GM03348 (cell line): Measurements from ENCODE around the gene PIK3AP1.

Experiments used
- DNase-seq: peaks from one replicate; pipeline ENCODE4 v3.0.0; 2012; ENCODE audit warnings: low spot score

Gene PIK3AP1

DNA sequence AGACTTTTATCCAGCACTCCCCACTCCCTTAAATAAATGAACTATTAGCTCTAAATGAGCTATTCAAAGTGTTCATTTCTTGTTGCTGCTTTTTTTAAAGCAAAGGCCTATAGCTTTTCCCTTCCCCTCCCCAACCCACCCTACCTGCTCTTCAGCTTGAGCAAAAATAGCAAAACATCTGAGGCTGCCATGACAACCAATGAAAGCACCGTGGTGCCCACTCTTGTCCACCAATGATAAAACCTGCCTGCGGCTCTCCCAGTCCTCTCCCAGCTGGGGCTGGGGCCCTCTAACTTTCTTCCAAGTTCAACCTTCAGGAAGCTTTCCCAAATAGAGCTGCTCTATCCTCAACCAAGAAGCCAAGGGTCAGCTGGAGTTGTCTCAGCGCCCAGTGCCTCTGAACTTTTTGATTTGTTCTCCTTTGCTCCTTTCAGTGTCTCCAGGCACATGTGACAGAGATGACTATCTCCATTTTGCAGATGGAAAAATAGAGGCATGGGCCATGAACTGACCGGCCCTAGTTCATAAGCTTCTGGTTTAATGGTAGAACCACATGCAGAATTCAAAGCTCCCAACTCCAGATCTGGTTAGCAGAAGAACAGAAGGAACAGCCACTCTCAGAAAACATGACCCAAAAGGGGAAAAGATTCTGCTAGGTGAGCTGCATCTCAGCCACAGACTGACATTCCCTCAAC, 47.7 kb downstream of the PIK3AP1 start:
- DNase-seq: no peak

DNA sequence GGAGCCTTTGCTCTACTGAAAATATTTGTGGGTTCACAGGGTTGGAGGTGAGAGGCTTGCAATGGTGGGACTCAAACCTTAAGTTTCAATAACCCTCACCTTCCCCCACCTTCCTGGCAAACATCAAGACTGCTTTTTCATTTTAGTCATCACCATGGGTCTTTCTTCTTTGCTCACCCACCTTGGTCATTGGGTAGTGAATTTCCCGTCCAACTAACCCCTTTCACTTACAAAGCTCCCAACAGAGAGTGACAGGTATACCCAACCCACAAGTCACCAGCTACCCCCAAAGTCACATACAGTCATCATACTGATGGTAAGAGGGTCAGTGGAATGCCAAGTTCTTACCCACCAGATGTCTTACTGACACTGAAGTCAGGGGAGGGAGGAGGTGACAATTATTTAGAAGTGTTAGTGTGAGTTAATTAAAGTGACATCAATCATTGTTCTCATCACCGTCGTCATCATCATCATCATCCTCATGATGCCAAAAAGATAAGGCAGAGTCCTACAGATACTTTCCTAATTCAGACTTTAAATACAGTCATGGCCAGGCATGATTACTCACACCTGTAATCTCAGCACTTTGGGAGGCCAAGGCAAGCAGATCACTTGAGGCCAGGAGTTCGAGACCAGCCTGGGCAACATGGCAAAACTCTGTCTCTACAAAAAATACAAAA, 49.0 kb downstream of the PIK3AP1 start:
- no peak for DNase-seq

DNA sequence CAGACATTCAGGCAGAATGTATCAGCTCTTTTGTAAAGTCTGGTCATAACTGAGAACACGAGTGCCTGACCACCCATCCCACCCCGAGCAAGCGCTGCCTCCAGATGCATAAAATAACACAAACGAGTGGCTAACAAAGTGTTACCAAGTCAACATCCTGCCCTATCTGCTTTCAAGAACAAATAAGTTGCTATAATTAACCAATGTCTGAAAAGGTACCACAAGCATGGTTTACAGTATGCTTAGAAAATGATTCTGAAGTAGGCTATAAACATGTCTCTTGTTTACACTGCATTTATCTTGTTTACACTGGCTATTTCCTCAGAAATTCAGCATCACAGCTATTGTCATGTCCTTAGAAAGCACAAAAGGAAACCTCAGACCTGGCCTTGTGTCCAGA, 49.5 kb downstream of the PIK3AP1 start:
- no peak for DNase-seq

DNA sequence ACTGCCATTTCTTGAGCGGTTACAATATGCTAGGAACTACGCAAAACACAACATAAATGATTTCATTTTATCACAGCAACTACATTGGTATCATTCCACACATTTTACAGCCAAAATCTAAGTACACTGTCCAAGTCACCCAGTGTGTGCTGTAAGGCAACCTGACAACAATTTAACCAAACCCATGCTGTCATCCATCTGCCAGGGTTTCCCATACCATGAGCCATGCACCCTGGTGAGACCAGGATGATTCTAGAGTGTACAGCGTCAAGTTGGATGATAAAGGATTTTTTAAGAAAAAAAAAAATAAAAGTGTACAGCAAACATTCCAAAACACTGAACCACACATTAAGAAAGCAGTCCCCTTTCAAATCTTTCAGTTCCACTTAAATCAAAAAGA, 52.9 kb downstream of the PIK3AP1 start:
- DNase-seq: no peak

DNA sequence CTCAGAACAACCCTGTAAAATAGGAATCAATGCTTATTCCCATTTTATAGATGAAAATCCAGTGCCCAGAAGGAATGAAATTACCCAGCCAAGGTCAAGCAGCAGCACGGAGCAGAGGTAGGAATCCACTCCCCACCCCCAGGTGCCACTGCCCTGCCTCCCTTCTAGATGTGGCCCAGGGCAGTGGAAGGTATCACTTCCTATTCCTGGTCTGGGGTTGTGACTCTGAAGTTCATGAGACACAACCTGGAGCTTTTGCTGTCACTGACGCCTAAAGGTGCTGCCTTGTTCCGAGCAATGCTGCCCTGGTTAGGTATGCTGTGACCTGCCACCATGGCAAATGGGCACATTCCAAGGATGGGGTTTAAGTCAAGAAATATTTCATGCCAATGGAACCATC, 53.6 kb downstream of the PIK3AP1 start:
- no peak for DNase-seq

DNA sequence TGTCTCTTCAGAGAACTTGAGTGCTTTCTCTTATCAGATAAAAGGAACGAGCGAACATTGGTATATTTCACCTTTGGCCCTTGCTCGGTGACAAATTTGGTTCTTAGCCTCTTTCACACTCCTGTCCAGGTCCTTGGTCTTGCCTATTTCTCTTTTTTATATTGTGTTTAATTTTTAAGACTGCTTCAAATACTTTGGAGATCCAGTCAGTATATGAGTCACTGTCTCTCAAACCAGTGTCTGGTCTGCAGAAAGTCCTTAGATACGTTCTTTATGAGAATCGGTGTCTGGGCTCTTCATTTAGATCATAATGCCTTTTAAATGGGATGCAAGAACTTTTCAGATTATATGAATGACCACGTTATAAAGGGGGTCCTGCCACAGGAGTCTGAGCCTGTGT, 55.0 kb downstream of the PIK3AP1 start:
- peak; percentile 72 for DNase-seq

DNA sequence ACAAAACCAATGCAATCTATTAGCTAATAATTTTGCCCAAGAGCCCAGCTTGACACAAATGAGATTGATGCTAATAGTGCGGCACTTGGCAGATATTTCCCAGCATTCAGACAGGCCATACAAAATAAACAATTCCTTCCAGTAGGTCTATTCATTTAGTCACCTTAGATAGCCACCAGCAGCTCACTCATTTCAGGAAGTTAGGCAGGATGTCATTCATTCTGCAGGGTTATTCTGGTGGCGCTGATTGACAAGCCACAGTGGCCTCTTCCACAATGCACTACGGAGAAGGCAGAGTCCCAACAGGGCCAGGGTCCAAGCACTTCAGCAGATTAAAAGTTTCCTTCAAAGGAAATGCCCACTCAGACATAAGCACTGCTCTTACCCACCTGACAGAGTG, 55.8 kb downstream of the PIK3AP1 start:
- no peak for DNase-seq

DNA sequence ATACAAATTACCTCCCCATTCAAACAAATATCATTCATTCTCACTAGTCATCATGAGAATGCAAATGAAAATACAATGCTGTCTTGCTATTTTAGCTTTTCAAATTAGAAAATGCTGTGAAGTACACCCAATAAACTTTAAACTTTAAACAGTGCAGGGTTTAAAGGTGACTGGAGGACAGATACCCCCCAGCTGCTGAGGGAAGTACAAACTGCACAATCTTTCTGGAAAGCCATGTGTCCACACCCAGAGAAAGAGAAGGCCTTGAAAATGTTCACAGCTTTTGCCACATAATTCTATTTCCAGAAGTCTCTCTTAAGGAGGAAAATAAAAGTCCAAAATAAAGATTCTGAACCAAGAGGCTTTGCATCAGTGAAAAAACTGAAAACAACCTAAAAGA, 56.5 kb downstream of the PIK3AP1 start:
- no peak for DNase-seq

DNA sequence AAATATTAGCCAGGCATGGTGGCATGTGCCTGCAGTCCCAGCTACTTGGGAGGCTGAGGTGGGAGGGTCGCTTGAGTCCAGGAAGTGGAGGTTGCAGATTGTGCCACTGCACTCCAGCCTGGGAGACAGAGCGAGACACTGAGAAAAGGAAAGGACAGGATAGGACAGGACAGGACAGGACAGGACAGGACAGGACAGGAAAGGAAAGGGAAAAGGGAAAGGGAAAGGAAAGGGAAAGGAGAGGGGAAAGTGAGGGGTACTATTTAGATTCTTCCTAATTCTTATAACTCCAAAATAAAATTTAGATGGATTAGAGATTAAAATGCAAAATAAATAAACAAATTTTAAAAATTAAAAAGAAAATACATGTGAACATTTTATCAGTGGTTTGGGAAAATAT, 58.7 kb downstream of the PIK3AP1 start:
- no peak for DNase-seq

DNA sequence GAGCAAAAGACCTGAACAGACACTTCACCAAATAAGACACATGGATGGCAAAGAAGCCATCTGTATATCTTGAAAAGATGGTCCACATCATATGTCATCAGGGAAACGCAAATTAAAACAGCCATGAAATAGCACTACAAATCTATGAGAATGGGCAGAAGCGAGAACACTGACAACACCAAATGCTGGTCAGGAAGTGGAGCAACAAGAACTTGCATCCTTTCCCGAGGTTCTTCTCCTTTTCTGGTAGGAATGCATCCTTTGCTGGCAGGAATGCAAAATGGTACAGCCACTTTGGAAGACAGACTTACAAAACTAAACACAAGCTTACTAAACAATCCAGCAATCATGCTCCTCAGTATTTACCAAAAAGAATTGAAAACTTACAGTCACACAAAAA, 60.0 kb downstream of the PIK3AP1 start:
- DNase-seq: no peak

DNA sequence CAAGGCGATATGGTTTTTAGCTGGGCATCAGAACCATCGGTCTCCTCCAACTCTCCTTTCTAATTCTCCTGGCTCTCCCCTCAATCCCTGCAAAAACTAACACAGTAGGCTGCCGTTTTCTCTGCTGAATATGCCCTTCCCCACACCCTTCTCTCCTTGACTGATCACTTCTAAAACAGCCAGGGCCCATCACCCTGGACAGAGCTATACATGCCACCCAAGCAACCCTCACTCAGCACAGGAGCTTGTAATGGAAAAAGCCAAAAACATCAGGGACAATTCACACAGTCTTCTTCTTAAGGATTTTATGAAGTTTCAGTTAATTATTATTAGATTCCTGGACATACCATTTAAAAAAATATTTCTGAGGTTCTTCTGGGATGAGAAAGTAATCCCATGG, 61.5 kb downstream of the PIK3AP1 start:
- DNase-seq: no peak

DNA sequence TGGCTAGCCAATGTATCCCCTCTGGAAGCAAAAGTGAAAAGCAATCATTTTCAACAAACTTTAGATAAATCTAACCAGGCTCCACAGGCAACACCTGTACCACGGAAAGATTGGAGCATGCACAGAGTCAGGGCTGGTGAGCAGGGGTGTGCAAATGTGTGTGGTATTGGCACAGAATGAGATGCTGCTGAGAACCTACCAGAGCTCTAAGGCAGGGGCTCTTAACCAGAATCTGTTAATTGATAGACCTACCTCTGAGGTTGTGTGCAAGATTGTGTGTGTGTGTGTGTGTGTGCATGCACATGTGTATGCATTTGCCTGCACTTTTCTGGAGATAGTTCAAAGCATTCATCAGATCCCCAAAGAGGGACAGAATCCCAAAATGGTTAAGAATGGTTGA, 62.9 kb downstream of the PIK3AP1 start:
- no peak for DNase-seq

DNA sequence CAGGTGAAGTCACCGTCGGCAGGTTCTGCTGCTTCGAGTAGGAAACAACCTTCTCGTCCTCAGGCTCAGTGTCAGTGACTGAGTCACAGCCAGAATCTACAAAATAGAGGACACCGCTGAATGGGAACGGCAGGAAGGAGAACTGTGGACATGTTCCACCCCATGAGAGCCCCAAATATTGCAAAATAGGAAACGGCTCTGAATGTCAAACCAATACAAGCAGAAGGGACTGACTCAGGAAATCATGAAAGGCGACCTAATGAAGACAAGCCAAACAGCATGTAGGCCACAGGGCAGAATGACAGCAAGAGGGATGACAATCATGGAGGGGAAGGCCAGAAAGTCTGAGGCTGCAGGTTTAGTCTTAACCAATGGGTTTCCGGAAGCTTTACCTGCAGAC, 63.5 kb downstream of the PIK3AP1 start:
- no peak for DNase-seq

DNA sequence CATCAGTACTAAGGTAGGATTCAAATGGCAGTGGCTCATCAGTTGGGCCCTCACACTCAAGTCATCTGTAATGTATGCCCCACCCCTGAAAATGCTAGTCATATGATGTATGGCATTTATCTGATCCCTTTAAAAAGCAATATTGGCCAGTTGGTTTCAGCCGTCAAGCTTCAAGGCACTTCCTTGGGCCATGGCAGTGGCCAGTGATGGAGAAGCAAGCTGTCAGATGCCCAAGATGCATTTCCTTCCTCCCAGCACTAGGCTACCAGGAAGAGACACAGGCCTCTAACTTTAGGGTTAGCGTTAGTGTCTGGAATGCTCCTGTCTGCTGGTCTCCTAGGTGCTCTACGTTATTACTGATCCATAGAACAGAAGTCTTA, 64.1 kb downstream of the PIK3AP1 start:
- no peak for DNase-seq

DNA sequence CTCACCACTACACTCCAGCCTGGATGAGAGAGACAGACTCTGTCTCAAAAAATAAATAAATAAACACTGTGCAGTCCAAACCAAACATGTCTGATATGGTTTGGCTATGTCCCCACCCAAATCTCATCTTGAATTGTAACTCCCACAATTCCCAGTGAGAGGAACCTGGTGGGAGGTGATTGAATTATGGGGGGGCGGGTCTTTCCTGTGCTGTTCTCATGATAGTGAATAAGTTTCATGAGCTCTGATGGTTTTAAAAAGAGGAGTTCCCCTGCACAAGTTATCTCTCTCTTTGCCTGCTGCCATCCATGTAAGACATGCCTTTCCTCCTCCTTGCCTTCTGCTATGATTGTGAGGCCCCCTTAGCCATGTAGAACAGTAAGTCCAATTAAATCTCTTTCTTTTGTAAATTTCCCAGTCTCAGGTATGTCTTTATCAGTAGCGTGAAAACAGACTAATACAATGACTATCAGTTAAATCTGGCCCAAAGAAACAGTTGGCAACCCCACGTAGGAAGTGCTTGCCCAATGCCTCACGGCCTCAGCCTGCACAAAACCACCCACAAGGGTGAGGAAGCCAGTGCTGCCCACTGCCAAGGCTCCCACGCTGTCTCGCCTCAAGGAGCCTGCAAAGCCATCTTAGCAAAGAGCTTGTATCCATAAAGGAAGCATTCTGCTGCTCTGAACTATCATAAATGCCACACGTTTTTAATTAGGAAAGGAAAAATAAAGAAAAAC, 64.7 kb downstream of the PIK3AP1 start:
- DNase-seq: no peak

DNA sequence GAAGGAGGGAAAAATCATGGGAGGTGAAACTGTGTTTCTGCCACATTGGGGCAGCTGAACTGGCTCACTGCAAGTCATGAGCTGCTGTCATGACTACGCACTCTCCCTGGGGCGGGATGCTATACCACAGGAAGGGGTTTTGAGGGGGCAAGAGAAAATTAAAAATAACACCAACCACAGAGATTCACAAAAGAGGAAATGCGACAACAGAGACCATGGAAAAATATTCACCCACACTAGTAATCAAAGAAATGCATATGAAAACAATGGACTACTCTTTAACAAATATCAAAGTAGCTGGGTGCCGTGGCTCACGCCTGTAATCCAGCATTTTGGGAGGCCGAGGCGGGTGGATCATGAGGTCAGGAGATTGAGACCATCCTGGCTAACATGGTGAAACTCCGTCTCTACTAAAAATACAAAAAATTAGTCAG, 68.3 kb downstream of the PIK3AP1 start:
- DNase-seq: no peak

DNA sequence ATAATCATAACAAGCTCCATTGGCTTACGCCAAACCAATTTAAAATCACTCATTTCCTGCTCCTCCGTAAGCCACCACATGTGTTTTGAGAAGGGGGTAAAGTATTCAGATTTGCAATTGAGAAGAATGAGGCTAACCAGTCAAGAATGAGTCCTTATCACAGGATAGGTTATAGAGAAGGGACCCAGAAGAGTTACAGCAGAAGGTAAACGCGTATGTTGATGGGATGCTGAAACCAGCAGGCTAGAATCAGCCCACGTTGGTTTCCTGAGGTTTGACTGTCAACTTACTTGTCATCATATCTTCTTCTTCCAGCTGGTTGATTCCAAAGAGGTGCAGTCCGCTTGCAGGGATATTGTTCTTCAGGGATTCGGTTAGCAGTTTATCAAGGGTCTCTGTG, 69.4 kb downstream of the PIK3AP1 start:
- DNase-seq: no peak

DNA sequence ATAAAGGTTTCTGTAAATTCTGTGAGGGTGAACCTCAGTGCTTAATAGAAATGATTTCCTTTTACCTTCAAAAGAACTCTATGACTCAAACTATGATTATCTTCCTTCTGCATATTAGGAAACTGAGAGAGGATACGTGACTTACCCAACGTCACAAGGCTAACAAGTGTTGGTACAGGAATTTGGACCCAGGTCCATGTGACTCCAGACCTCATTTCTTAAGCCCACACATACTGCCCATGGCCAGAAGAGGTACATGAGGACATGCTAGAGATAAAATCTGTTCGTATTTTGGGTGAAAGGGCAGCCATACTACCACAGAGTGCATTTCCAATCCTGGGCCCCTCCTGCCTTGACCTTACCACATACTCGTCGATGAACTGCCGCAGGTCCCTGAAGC, 72.0 kb downstream of the PIK3AP1 start:
- no peak for DNase-seq

DNA sequence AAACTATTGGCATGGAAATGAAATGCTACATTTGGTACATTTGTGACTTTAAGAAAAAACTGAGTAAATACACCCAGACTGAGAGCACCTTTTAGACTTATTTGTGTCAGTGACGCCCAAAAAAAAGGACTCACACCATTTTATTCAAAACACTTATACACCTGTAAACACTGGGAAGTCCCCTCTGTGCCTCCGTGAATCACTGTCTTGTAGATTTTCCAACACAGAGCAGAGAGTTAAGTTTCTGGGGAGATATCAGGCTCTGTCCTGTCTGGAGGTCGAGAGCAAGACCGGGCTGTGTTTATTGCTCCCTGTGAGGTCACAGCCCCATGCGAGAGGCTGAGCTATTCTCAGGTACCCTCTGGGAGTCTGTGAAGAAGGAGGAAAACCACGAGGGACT, 72.8 kb downstream of the PIK3AP1 start:
- no peak for DNase-seq

DNA sequence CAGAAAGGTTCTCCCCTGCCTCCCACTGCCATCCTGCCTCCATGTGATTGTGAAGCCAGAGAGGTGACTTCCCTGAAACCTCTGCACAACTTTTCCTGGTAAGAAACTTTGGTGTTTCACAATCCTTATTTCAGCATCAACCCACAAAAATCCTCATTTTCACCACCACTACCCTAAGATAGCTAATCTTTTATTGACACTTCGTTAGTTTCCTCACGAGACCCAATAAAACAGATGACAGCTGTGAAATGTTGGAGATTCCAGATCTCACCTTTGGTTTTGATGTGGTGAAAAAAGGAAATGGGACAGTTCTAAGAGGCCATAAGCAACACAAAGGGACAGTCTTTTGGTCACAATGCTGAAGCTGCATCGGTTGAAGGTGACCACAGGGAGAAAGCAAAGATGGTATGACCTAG, 73.6 kb downstream of the PIK3AP1 start:
- no peak for DNase-seq

DNA sequence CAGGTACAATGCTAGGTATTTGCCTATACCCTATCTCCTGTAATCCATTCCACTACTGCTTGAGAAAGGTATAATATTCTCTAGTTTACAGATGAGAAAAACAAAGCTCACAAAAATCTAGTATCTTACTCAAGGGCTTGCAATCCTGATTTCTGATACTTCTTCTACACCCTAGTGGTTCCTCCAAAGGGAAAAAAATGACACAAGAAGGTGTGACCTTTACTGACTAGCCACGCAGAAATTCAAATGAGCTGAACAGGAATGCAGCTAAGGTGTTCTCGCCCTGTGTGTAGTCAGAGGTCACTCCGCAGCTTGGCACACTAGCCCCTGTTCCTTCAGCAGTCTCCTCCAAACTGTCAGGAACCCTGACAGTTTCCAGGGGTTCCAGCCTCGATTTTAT, 74.0 kb downstream of the PIK3AP1 start:
- no peak for DNase-seq

DNA sequence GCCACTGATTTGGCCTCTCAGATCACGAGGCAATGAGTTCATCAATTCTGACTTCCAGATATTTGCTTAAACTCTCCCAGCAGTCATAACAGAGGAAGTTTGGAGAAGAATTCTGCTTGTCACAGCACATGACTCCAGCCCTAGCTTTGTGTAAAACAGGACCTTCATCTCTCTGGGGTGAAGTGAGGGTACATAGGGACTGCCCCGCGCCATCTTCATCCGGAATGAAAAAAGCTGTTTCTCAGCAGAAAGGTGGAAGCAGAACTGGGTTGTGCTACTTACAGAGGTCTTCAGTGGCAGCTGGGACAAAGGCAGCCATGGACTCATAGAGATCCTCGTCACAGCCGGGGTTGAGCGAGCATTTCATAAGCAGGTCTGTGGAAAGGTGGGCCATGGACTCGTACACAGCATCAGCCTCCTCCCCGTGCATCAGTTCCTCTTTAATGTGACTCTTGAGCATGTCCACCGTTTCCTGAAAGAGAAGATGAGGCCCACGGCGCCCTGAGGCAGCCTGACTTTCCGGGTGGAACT, 75.1 kb downstream of the PIK3AP1 start:
- no peak for DNase-seq

DNA sequence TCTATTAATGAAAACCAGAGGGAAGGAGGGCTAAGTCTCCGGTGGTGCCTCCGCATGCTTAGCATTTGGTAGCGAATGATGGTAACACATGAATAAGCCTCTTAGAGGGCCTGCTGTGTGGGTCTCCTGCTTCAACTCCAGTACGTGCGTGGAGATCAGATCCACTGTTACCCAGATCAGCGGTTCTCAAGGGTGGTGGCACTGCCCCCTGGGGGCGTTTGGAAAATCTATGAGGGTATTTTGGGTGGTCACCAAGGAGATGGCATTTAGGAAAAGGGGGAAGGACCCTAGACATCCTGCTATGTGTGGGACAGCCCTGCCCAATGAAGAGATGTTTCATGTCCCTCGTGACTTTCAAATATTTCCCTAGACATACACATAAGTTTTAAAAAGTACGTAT, 76.4 kb downstream of the PIK3AP1 start:
- no peak for DNase-seq
